GM12878 (cell line): ENCODE data around the gene SMAGP. TPM values are rescaled to one million over a fixed set of nuclear protein-coding genes. Genes with fewer than 3 reads are reported as not detected.

Source experiments
- CBFB ChIP-seq: IDR thresholded peaks from 2 replicates; pipeline ENCODE4 v1.6.1; 2016; ENCODE audit warnings: antibody characterized with exemption, low read depth
- CBX5 ChIP-seq: sonication (generic); IDR thresholded peaks from 2 replicates; pipeline ENCODE4 v1.6.1; 2016; ENCODE audit warnings: low read depth, moderate library complexity, mild to moderate bottlenecking, inconsistent platforms
- JUND ChIP-seq: IDR thresholded peaks from 2 replicates; pipeline ENCODE4 v1.6.1; 2012; ENCODE audit warnings: low read depth, mild to moderate bottlenecking, low read length, improper control_type of control experiment, moderate library complexity
- RAD21 ChIP-seq: IDR thresholded peaks from 2 replicates; pipeline ENCODE4 v1.6.1; 2011; ENCODE audit warnings: mild to moderate bottlenecking, low read depth, low read length, moderate library complexity; ENCODE audit not compliant: insufficient read depth
- RAD51 ChIP-seq: fragments of 450-650 bp; IDR thresholded peaks from 2 replicates; pipeline ENCODE4 v1.6.1; 2016; ENCODE audit warnings: moderate library complexity, mild to moderate bottlenecking, inconsistent platforms
- SMAD1 ChIP-seq: fragments of 450-650 bp; IDR thresholded peaks from 2 replicates; pipeline ENCODE4 v1.6.1; 2018; ENCODE audit warnings: mild to moderate bottlenecking, low read depth; ENCODE audit not compliant: partially characterized antibody
- SMC3 ChIP-seq: IDR thresholded peaks from 2 replicates; pipeline ENCODE4 v1.6.1; 2011; ENCODE audit warnings: low read length, improper control_type of control experiment, borderline replicate concordance
- SPI1 ChIP-seq: IDR thresholded peaks from 2 replicates; pipeline ENCODE4 v1.6.1; 2011; ENCODE audit warnings: low read depth, mild to moderate bottlenecking, low read length, moderate library complexity, borderline replicate concordance; ENCODE audit not compliant: insufficient read depth
- STAT3 ChIP-seq: IDR thresholded peaks from 2 replicates; pipeline ENCODE4 v1.6.1; 2011; ENCODE audit warnings: low read depth, low read length, improper control_type of control experiment
- TCF3 ChIP-seq: IDR thresholded peaks from 2 replicates; pipeline ENCODE4 v1.6.1; 2012; ENCODE audit warnings: low read depth, mild to moderate bottlenecking, low read length, borderline replicate concordance; ENCODE audit not compliant: insufficient read depth
- ZSCAN29 ChIP-seq: fragments of 450-650 bp; IDR thresholded peaks from 2 replicates; pipeline ENCODE4 v1.6.1; 2017; ENCODE audit warnings: mild to moderate bottlenecking, moderate library complexity
- polyA plus RNA-seq, 11 experiments: library from polyadenylated mRNA; depleted of rRNA in 4 of 11; unstranded in 6 of 11; stranded (reverse) in 5 of 11; fragments of >200 nt; fragmentation: Nextera tagmentation in 4 of 11; fragmentation: Illumina TruSeq in 1 of 11; extraction: Ambion mirVana in 4 of 11; extraction: Trizol in 1 of 11; gene quantifications; 1 replicate in 1 of 11; 2 replicates in 10 of 11; pipeline versions ENCODE4 v1.2.1 to v1.2.3, GENCODE V29; 2011 to 2016; ENCODE audit warnings: inconsistent platforms in 2 of 11, missing spikeins in 2 of 11, low read depth in 1 of 11
- total RNA-seq, 4 experiments: library from RNA; depleted of rRNA in 3 of 4; stranded (reverse); fragments of >200 nt in 3 of 4; fragmentation: Illumina TruSeq in 1 of 4; extraction: Trizol in 1 of 4; gene quantifications; 2 replicates each; pipeline versions ENCODE4 v1.2.1 to v1.2.3, GENCODE V29; 2013 to 2021
- TF ChIP-seq, protein P1 (sequence below): fragments of 450-650 bp; formaldehyde crosslinking; IDR thresholded peaks from 2 replicates; pipeline ENCODE4 v1.4.0; 2022; ENCODE audit warnings: mild to moderate bottlenecking, moderate library complexity
- TF ChIP-seq, protein P2 (sequence below): fragments of 450-650 bp; IDR thresholded peaks from 2 replicates; pipeline ENCODE4 v1.6.1; 2016; ENCODE audit warnings: mild to moderate bottlenecking
- TF ChIP-seq, protein P3 (sequence below): fragments of 150-350 bp; IDR thresholded peaks from 2 replicates; pipeline ENCODE4 v1.6.1; 2016; ENCODE audit warnings: low read depth, low read length
- TF ChIP-seq, protein P4 (sequence below): fragments of 450-650 bp; formaldehyde crosslinking; IDR thresholded peaks from 2 replicates; pipeline ENCODE4 v1.5.0; 2022; ENCODE audit warnings: mild to moderate bottlenecking, missing genetic modification characterization

Gene SMAGP
- total and polyA plus RNA-seq, 10 of the 15 experiments (the other 5 are each of a cell fraction or from before 2014, with no cell fraction given), result 0.42 to 7.1 (median 3.9) TPM

DNA sequence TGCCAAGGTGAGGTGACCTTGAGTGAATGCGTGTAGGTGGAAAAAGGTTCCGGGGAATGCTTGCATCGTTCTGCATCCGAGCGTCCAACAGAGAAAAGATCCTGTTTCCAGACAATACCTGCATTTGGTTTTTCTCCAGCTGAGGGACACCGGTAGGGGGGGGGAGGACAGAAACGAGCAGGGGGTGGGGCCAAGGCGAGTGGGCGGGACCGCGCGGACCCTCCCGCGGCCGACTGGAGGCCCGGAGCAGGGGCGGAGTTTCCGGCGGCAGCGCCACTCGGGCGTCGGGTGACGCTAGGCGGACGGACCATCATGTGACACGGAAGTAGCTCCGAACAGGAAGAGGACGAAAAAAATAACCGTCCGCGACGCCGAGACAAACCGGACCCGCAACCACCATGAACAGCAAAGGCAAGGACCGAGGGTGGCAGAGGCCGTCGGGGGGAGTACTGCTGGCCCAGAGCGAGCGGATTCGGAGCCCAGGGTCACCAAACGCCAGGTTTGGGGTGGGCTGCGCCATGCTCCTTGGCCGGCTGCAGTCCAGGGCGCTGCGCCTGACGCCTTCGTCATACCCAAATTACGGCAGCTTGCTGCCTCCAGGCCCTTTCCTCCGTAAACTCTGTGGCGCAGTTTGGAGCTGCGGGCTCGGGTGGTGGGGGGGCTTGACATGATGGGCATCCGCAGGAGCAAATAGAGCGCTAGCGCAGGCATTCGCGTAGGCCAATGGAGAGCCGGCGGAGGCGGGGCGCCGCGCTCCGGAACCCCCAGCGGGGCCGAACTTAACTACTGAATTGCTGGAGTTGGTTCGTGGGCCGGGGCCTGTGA is 31.5 kb downstream of the SMAGP start, which contains the start of gene DAZAP2 (continued):
- TF ChIP-seq SMC3, result no peak
- peak; percentile 62 for TF ChIP-seq SMAD1
- TF ChIP-seq CBX5, result no peak
- TF ChIP-seq TCF3, result 0 out of 2 replicates have a peak, but pooled peaks have one; percentile 17
- no peak for TF ChIP-seq JUND
- TF ChIP-seq STAT3, result no peak
- TF ChIP-seq, protein P1, sequence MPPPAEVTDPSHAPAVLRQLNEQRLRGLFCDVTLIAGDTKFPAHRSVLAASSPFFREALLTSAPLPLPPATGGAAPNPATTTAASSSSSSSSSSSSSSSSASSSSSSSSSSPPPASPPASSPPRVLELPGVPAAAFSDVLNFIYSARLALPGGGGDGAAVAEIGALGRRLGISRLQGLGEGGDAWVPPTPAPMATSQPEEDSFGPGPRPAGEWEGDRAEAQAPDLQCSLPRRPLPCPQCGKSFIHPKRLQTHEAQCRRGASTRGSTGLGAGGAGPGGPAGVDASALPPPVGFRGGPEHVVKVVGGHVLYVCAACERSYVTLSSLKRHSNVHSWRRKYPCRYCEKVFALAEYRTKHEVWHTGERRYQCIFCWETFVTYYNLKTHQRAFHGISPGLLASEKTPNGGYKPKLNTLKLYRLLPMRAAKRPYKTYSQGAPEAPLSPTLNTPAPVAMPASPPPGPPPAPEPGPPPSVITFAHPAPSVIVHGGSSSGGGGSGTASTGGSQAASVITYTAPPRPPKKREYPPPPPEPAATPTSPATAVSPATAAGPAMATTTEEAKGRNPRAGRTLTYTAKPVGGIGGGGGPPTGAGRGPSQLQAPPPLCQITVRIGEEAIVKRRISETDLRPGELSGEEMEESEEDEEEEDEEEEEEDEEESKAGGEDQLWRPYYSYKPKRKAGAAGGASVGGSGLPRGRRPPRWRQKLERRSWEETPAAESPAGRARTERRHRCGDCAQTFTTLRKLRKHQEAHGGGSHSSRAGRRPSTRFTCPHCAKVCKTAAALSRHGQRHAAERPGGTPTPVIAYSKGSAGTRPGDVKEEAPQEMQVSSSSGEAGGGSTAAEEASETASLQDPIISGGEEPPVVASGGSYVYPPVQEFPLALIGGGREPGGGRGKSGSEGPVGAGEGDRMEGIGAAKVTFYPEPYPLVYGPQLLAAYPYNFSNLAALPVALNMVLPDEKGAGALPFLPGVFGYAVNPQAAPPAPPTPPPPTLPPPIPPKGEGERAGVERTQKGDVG (CRISPR knock-in tag), result no peak
- TF ChIP-seq SPI1, result no peak
- no peak for TF ChIP-seq RAD21
- TF ChIP-seq, protein P2, sequence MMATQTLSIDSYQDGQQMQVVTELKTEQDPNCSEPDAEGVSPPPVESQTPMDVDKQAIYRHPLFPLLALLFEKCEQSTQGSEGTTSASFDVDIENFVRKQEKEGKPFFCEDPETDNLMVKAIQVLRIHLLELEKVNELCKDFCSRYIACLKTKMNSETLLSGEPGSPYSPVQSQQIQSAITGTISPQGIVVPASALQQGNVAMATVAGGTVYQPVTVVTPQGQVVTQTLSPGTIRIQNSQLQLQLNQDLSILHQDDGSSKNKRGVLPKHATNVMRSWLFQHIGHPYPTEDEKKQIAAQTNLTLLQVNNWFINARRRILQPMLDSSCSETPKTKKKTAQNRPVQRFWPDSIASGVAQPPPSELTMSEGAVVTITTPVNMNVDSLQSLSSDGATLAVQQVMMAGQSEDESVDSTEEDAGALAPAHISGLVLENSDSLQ, result peak; percentile 99
- TF ChIP-seq, protein P3, sequence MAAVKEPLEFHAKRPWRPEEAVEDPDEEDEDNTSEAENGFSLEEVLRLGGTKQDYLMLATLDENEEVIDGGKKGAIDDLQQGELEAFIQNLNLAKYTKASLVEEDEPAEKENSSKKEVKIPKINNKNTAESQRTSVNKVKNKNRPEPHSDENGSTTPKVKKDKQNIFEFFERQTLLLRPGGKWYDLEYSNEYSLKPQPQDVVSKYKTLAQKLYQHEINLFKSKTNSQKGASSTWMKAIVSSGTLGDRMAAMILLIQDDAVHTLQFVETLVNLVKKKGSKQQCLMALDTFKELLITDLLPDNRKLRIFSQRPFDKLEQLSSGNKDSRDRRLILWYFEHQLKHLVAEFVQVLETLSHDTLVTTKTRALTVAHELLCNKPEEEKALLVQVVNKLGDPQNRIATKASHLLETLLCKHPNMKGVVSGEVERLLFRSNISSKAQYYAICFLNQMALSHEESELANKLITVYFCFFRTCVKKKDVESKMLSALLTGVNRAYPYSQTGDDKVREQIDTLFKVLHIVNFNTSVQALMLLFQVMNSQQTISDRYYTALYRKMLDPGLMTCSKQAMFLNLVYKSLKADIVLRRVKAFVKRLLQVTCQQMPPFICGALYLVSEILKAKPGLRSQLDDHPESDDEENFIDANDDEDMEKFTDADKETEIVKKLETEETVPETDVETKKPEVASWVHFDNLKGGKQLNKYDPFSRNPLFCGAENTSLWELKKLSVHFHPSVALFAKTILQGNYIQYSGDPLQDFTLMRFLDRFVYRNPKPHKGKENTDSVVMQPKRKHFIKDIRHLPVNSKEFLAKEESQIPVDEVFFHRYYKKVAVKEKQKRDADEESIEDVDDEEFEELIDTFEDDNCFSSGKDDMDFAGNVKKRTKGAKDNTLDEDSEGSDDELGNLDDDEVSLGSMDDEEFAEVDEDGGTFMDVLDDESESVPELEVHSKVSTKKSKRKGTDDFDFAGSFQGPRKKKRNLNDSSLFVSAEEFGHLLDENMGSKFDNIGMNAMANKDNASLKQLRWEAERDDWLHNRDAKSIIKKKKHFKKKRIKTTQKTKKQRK, result no peak
- peak; percentile 70; the same call in 1 of the 2 replicates for TF ChIP-seq CBFB
- peak; percentile 94 for TF ChIP-seq RAD51
- no peak for TF ChIP-seq ZSCAN29
- TF ChIP-seq, protein P4, sequence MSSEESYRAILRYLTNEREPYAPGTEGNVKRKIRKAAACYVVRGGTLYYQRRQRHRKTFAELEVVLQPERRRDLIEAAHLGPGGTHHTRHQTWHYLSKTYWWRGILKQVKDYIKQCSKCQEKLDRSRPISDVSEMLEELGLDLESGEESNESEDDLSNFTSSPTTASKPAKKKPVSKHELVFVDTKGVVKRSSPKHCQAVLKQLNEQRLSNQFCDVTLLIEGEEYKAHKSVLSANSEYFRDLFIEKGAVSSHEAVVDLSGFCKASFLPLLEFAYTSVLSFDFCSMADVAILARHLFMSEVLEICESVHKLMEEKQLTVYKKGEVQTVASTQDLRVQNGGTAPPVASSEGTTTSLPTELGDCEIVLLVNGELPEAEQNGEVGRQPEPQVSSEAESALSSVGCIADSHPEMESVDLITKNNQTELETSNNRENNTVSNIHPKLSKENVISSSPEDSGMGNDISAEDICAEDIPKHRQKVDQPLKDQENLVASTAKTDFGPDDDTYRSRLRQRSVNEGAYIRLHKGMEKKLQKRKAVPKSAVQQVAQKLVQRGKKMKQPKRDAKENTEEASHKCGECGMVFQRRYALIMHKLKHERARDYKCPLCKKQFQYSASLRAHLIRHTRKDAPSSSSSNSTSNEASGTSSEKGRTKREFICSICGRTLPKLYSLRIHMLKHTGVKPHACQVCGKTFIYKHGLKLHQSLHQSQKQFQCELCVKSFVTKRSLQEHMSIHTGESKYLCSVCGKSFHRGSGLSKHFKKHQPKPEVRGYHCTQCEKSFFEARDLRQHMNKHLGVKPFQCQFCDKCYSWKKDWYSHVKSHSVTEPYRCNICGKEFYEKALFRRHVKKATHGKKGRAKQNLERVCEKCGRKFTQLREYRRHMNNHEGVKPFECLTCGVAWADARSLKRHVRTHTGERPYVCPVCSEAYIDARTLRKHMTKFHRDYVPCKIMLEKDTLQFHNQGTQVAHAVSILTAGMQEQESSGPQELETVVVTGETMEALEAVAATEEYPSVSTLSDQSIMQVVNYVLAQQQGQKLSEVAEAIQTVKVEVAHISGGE, result peak; percentile 45; the same call in 1 of the 2 replicates
